Measurements from ENCODE around the gene ASB18. TPM values are rescaled to one million over a fixed set of nuclear protein-coding genes. Genes with fewer than 3 reads are reported as not detected.

ASB18 gene
- total RNA-seq, 1 experiment from 2014 or later = 0.46 TPM

GRCh38 chr2:236282406-236282805, 18.2 kb upstream of the ASB18 start:
- POLR2A ChIA-PET (ENCODE audit: unreplicated experiment) = no interaction called here
- BruUV-seq (replicated peaks) = no TSS peak
- intact Hi-C loops (cut with micrococcal nuclease; ENCODE audit: unreplicated experiment) = no loop called here

GRCh38 chr2:236281423-236281822, 17.2 kb upstream of the ASB18 start:
- H2AFZ ChIP-seq = no peak overlapping the region
- H3K9me2 ChIP-seq (ENCODE audit: insufficient read depth) = no peaks in the 10 kb centered on the region
- H3K4me1 ChIP-seq (replicated peaks; ENCODE audit: insufficient read depth) = no peaks in the 10 kb centered on the region; the same call in 1 of the 2 replicates
- DNase-seq = no peak
- no peaks in the 10 kb centered on the region for H3F3A ChIP-seq (ENCODE audit: insufficient read depth, low read depth)
- no peaks in the 10 kb centered on the region for H3K36me3 ChIP-seq (ENCODE audit: low read depth)
- no peak overlapping the region for H3K4me3 ChIP-seq
- no peaks in the 10 kb centered on the region for H3K9me3 ChIP-seq (ENCODE audit: insufficient read depth, low read depth)
- intact Hi-C loops (cut with micrococcal nuclease; ENCODE audit: unreplicated experiment) = no loop called here
- no TSS peak for BruUV-seq (replicated peaks)
- no peaks in the 10 kb centered on the region for H3K27me3 ChIP-seq (ENCODE audit: insufficient read depth, low read depth)
- H3K79me2 ChIP-seq (ENCODE audit: low read depth) = no peaks in the 10 kb centered on the region
- ChIA-PET CTCF (no interaction called here), POLR2A (ENCODE audit: unreplicated experiment) (no interaction called here)
- TF ChIP-seq CTCF (conservative IDR thresholded peaks at IDR 0.05) (no peak), EZH2 (IDR thresholded peaks at IDR 0.05; ENCODE audit: low read depth) (no peak)
- no peak overlapping the region for H3K27ac ChIP-seq
- H3K4me2 ChIP-seq = no peak overlapping the region
- no peaks in the 10 kb centered on the region for H4K20me1 ChIP-seq (ENCODE audit: insufficient read depth)

More at GRCh38 chr2:236282406-236282805, 18.2 kb upstream of the ASB18 start:
- H3K9me2 ChIP-seq (ENCODE audit: insufficient read depth) = no peaks in the 10 kb centered on the region
- H3K27me3 ChIP-seq (ENCODE audit: insufficient read depth, low read depth) = 0 out of 2 replicates have a peak, but pooled peaks cover under 1% of the 10 kb centered on the region
- H3K4me2 ChIP-seq = no peak overlapping the region
- no peaks in the 10 kb centered on the region for H3F3A ChIP-seq (ENCODE audit: insufficient read depth, low read depth)
- H3K36me3 ChIP-seq (ENCODE audit: low read depth) = no peaks in the 10 kb centered on the region
- H2AFZ ChIP-seq = no peak overlapping the region
- no peak for TF ChIP-seq EZH2 (IDR thresholded peaks at IDR 0.05; ENCODE audit: low read depth)
- TF ChIP-seq CTCF (conservative IDR thresholded peaks at IDR 0.05) = no peak
- H3K79me2 ChIP-seq (ENCODE audit: low read depth) = no peaks in the 10 kb centered on the region
- no peak for DNase-seq
- no peak overlapping the region for H3K4me3 ChIP-seq
- CTCF ChIA-PET = no interaction called here
- H3K9me3 ChIP-seq (ENCODE audit: insufficient read depth, low read depth) = no peaks in the 10 kb centered on the region
- peaks cover 5% of the 10 kb centered on the region for H3K4me1 ChIP-seq (replicated peaks; ENCODE audit: insufficient read depth)
- no peak overlapping the region for H3K27ac ChIP-seq
- H4K20me1 ChIP-seq (ENCODE audit: insufficient read depth) = no peaks in the 10 kb centered on the region

GRCh38 chr2:236273126-236273525, 8.9 kb upstream of the ASB18 start:
- ChIA-PET POLR2A (ENCODE audit: unreplicated experiment) (no interaction called here), CTCF (no interaction called here)
- TF ChIP-seq EZH2 (IDR thresholded peaks at IDR 0.05; ENCODE audit: low read depth) (no peak), CTCF (conservative IDR thresholded peaks at IDR 0.05) (no peak)
- Histone ChIP-seq H3K9me2 (ENCODE audit: insufficient read depth) (no peaks in the 10 kb centered on the region), H3K79me2 (ENCODE audit: low read depth) (no peaks in the 10 kb centered on the region), H3K9me3 (ENCODE audit: insufficient read depth, low read depth) (peaks cover 12% of the 10 kb centered on the region), H3K4me2 (no peak overlapping the region), H3F3A (ENCODE audit: insufficient read depth, low read depth) (no peaks in the 10 kb centered on the region), H3K27ac (no peak overlapping the region), H3K27me3 (ENCODE audit: insufficient read depth, low read depth) (peaks cover 4% of the 10 kb centered on the region; the same call in 1 of the 2 replicates), H3K4me1 (replicated peaks; ENCODE audit: insufficient read depth) (no peaks in the 10 kb centered on the region), H4K20me1 (ENCODE audit: insufficient read depth) (no peaks in the 10 kb centered on the region), H3K4me3 (no peak overlapping the region), H3K36me3 (ENCODE audit: low read depth) (no peaks in the 10 kb centered on the region), H2AFZ (no peak overlapping the region)
- intact Hi-C loops (cut with micrococcal nuclease; ENCODE audit: unreplicated experiment) = no loop called here
- BruUV-seq (replicated peaks) = no TSS peak
- DNase-seq = no peak
